Stimulated activated CD4-positive, alpha-beta T cell treated with anti-CD3 and anti-CD28 coated beads, TNF-alpha, amount 100 ng/mL, for 24 hours (primary cell): ENCODE data around the gene MAPK9.
"Not testable (repeated sequence)": the region's sequence is repeated elsewhere in the genome, so short reads cannot be mapped to it uniquely, and the experiment has no call there.

Experiments
- DNase-seq, 3 experiments: peaks; one replicate each; pipeline ENCODE4 v3.0.0-alpha.2; 2020; ENCODE audit warnings: low read depth in 3 of 3

MAPK9 gene

GRCh38 chr5:180235077-180235476 lies 56.8 kb downstream of the MAPK9 start:
- DNase-seq = no peak

DNA sequence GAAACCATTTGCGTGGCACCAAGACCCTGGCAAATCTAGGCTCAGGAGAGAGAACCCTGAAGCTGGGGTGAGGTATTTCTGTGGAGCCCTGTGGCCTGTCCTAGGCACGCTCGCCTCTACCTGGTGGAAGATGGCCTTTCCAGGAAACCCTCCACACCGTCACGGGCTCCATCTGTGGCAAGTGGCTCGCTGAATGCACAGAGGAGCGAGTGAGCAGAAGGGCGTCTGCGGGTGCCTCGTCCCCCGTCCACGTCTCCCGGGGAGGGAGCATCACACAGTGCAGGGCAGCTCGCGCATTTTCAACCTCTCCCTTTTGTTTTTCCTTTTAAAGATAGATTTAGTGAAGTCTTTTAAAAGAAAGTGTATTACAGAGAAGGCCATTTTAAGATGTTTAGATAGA lies 57.6 kb downstream of the MAPK9 start:
- no peak for DNase-seq

DNA sequence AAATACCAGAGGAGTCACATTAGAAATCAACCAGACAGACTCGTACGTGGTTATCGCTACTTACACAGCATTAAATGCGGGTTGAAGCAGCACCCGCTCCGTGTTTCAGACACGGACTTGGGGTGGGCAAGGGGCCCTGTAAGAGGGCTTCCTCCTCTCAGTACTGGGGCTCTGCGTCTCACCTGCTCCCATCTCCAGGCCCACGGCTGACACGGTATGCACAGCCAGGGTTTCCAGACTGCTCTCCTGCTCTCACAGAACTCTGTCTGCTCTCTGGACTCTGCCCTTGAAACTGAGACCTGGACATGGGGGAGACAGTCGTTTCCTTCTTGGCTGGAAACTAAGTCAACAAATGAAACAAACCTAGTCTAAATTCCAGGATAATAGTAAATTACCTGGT lies 58.2 kb downstream of the MAPK9 start:
- no peak for DNase-seq

GRCh38 chr5:180230017-180230416 lies 61.9 kb downstream of the MAPK9 start:
- no peak for DNase-seq

DNA sequence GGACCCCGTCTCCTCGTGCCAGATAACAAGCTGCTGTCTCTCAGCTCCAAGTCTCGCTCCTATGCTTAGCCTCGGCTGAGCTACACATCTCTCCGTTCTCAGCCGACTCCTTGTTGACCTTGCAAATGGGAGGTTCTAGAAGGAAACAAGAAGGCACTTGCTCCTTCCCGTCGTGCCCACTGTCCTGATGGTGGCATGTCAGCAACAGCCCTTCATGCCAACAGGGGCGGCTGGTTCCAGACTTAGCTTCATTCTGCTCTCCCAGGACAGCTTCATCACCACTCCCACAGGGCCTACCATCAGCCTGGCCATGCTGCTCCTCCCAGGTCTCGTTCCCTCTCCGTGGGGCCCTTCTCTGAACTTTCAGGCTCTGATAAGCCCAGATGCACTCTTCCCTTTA lies 69.8 kb downstream of the MAPK9 start:
- DNase-seq = no peak

DNA sequence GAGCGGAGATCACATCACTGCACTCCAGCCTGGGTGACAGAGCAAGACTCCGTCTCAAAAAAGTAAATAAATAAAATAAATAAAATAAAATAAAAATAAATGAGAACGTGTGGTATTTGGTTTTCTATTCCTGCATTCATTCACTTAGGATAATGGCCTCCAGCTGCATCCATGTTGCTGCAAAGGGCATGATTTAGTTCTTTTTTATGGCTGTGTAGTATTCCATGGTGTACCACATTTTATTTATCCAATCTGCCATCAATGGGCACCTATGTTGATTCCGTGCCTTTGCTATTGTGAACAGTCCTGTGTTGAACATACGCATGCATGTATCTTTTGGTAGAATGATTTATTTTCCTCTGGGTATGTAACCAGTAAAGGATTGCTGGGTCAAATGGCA lies 74.1 kb downstream of the MAPK9 start:
- no peak for DNase-seq

GRCh38 chr5:180216646-180217171 lies 75.2 kb downstream of the MAPK9 start:
- no peak for DNase-seq

- no peak for DNase-seq
Measured at GRCh38 chr5:180215783-180216630, 75.9 kb downstream of the MAPK9 start.

DNA sequence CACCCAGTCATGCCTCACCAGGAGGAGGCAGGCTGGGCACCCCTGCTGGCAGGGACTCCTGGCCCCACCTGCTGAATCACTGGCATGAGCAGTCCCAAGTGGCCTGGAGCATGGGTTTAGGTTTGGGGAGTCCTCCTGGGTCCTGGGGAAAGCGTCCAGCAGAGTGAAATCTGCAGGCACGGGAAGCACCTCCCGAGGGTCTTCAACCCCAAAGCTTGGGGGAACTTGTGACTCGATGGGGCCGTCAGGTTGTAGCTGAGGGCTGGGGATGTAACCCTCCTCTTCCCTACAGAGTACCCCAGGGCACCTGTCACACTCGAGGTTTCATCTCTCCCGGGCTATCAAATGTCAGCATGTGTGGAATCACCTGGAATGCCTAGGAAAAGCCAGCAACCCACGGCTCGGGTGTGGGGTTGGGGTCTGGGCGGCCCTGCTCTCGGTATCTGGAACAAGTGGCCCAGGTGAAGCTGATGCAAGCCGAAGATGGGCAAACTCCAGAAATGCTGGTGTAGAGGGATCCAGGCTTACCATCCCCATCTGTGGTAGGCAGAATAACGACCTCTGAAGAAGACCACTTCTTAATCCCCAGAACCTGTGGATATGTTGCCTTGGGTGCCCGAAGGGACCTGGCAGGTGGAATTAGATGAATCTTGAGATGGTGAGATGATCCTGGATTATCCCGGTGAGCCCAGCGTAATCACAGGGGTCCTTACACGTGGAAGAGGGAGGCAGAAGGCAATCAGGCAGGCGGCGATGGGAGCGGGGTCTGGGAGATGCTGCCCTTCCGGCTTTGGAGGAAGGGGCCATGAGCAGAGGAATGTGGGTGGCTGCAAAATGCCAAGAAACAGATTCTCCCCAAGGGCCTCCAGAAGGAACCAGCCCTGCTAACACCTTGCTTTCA lies 76.8 kb downstream of the MAPK9 start:
- no peak for DNase-seq

DNA sequence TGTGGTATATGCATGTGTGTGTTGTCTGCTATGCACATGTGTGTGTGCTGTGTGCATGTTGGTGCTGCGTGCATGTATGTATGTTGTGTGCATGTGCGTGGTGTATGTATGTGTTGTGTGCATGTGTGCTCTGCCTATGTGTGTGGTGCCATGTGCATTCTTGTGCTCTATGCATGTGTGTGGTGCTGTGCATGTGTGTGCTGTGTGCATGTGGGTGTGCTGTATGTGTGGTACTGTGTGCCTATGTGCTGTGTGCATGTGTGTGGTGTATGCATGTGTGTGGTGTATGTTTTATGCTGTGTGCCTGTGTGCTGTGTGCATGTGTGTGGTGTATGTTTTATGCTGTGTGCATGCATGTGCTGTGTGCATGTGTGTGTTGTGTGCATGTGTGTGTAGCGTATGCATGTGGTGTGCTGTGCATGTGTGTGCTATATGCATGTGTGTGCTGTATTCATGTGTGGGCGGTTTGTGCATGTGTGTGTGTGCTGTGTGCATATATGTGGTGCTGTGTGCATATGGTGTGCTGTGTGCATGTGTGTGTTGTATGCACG lies 78.2 kb downstream of the MAPK9 start:
- no peak for DNase-seq

DNA sequence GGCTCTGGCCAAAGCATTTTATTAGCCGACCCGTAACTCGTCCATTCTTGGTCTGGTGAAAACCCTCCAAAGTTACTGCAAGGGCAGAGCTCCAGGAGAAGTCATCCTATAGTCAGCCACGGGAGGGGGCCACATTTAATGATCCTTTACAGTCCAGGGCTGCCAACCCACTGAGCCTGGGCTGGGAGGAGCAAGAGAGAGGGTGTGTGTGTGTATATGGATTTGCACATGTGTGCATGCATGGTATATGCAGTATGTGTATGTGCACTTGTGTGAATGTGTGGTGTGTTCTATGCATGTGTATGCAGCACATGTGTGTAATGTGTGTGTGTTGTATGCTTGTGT lies 78.7 kb downstream of the MAPK9 start:
- DNase-seq = no peak

DNA sequence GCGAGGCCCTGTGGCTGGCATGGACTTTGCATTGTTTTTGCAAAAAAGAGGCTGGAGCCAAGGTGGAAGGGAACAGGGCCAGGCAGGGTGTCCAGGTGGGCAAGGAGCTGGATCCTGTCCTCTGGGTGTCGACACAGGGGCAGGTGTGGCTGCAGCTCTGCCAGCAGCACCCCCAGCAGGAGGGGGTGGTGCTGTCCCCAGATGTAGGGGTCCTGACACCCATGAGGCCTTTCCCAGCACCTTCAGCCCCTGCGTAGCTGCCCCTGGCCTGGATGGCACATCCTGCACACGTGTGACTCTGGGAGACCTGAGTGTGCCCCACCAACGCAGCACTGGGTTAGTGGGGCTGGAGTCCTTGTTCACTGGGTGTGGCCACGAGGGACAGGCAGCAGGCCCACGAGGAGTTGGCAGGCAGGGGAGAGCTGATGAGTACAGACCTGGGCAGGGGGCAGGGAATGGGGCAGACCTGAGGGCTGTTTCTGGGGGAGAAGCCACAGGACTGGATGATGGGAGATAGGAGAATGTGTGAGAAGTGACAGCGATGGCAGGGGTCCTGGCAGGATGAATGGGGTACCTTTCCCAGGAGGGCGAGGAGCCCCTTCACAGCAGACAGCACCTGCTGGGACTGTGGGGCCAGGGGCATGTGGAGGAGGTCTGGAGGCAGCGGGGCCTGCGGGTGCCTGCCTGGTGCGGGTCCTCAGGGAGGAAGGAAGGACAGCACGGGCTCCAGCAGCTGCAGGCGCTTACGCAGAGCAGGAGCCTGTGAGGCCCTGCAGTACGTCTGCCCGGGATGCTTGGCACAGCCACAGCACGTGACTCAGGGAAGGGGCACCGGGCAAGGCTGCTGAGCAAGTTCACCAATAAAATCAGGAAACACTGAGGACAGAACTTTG lies 79.3 kb downstream of the MAPK9 start:
- no peak for DNase-seq

GRCh38 chr5:180211761-180212035 lies 80.2 kb downstream of the MAPK9 start:
- DNase-seq = no peak

DNA sequence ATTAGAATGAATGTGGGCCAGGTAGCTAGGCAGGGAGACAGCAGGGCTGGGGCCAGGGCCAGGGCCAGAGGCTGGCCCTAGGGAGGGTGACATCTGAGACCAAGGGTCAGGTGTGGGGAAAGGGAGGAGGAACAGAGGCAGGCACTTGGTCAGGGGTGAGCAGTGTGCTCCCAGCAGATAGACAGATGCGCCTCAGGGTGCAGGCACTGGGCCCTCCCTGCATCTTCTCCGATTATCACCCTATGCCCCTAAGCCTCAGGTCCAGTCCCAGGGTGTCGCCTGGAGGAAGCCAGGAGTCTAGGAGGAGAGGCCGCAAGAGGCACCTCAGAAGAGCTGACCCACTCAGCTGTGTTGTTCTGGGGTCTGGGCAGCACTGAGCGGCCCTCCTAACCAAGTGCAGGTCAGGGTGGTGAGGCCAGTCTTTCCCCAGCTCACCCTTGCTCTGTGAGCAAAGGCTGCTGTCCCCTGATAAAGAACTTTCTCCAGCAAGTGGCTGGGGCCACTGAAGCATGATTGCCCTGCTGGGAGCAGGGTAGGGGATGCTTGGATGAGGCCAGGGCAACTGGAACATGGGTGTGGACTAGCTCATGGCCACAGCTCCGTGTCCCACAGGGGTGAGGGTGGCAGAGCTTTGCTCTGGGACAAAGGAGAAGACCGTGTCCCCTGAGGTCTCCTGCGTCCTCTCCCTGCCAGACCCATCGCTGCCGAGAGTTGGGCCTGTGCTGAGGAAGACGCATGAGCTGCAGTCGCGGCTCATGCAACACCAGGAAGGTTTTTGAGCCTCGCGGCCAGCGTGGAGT lies 80.7 kb downstream of the MAPK9 start:
- no peak for DNase-seq

DNA sequence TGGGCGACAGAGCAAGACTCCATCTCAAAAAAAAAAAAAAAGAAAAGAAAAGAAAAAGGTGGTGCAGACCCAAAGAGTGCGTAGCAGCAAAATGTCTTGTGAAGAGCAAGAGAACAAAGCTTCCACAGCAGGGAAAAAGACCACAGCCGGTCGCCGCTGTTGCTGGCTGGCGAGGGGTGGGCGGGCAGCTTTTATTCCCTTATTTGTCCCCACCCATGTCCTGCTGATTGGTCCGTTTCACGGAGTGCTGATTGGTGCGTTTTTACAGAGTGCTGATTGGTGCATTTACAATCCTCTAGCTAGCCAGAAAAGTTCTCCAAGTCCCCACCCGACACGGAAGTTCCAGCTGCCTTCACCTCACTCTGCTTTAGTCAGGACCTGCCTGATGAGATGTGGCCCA lies 81.8 kb downstream of the MAPK9 start:
- not testable (repeated sequence) for DNase-seq

DNA sequence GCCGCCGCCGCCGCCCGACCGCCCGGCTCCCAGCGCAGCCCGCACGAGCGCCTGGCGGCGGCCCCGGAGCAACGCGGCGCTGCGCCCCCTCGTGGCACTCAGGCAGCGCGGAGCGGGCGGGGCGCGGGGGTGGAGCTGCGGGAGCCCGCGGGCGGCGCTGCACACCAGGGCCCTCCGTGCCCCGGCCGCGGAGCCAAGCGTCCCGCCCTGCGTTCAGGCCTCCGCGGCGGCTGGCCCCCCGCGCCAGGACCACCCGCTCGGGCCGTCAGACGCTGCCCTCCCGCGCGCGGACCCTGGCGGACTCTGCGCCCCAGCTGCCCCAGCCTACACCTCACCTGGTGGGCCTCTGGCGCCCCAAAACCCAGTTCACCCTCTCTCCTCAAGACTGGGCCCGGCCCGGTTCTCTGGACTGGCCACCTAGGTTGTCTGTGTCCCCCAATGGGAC lies 82.7 kb downstream of the MAPK9 start, which contains the start of gene RASGEF1C:
Gene RASGEF1C (minus strand): TSS at position 75 of the 445 bp plus-strand sequence. CDS start 71,159 bp downstream, outside the sequence.
- peak; percentile 30 to 64 (median 47) for DNase-seq

GRCh38 chr5:180208435-180209081 lies 83.3 kb downstream of the MAPK9 start:
- peak in 1 of 3 experiments; percentile 9 for DNase-seq

GRCh38 chr5:180208038-180208434 lies 83.8 kb downstream of the MAPK9 start:
- no peak for DNase-seq

- DNase-seq = no peak
Measured at GRCh38 chr5:180207593-180207992, 84.3 kb downstream of the MAPK9 start.

DNA sequence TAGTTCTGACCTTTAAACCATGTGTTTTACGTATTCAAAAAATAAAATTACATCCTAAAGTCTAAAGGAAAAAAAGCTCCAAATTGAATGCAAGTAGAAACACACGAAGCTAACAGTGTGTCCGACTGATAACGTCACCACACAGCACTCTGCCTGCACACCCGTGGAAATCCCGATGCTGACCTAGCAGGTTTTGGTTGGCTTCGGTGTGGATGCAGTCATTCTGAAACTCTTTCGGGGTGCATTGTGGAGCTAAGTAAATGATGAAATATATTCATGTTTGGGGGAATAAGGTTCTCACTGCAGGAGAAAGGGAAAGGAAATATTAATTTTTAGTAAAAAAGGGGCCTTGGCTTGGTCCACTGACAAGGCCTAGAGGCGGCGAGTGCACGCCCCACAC lies 84.9 kb downstream of the MAPK9 start:
- no peak for DNase-seq
